Stomach (tissue), 9 donors: Measurements from ENCODE around the gene ARL5C. TPM values are rescaled to one million over a fixed set of nuclear protein-coding genes. Genes with fewer than 3 reads are reported as not detected.

Experiments used
- DNase-seq, 2 donors: peaks; one replicate each; pipeline versions ENCODE4 v3.0.0 to v3.0.0-alpha.2; 2013 to 2019
- H3K27ac ChIP-seq, 5 donors: fragments of 200-600 bp in 4 of 5; sonication (generic) in 4 of 5; one replicate each; pipeline ENCODE4 v1.5.1; 2013 to 2019; ENCODE audit warnings: mild to moderate bottlenecking in 1 of 5, moderate library complexity in 1 of 5
- H3K27me3 ChIP-seq, 3 donors: fragments of 200-600 bp; sonication (generic); one replicate each; pipeline ENCODE4 v1.5.1; 2017 to 2019; ENCODE audit warnings: mixed run types in 1 of 3
- H3K36me3 ChIP-seq, 4 donors: fragments of 200-600 bp; sonication (generic); 1 replicate in 3 of 4; 2 replicates in 1 of 4; pipeline ENCODE4 v1.5.1; 2016 to 2019
- H3K4me1 ChIP-seq, 4 donors: fragments of 200-600 bp; sonication (generic); one replicate each; pipeline ENCODE4 v1.5.1; 2016 to 2019
- H3K4me3 ChIP-seq, 4 donors: fragments of 200-600 bp; sonication (generic) in 3 of 4; one replicate each; pipeline ENCODE4 v1.5.1; 2016 to 2019; ENCODE audit warnings: mild to moderate bottlenecking in 1 of 4
- H3K9me3 ChIP-seq, 4 donors: fragments of 200-600 bp; sonication (generic); one replicate each; pipeline ENCODE4 v1.5.1; 2016 to 2019
- EP300 ChIP-seq: sonication (generic); formaldehyde crosslinking; IDR thresholded peaks from one replicate; pipeline ENCODE4 v1.6.1; 2017; ENCODE audit warnings: antibody characterized with exemption
- POLR2A ChIP-seq, 4 donors: fragments of 450-650 bp; IDR thresholded peaks; one replicate each; pipeline ENCODE4 v1.6.1; 2016; ENCODE audit warnings: antibody characterized with exemption in 4 of 4, control low read depth in 2 of 4, mild to moderate bottlenecking in 1 of 4, moderate library complexity in 1 of 4
- POLR2AphosphoS5 ChIP-seq, 3 donors: sonication (generic); formaldehyde crosslinking; IDR thresholded peaks; one replicate each; pipeline ENCODE4 v1.6.1; 2016; ENCODE audit warnings: antibody characterized with exemption in 3 of 3
- WGBS, 5 donors: extraction: QIAGEN DNeasy Blood & Tissue Kit in 3 of 5; methylation state at CpG; one replicate each; pipeline versions ENCODE4 v1.1.5 to v1.1.7; 2013 to 2018; 5-methylcytosine and 5-hydroxymethylcytosine counted together
- intact Hi-C: fragments of 100-400 bp; cut with DNase I; formaldehyde crosslinking; loops from one replicate; pipeline ENCODE4 v1.15.1; 2023; ENCODE audit warnings: low total_unique reads
- polyA plus RNA-seq, 3 donors: library from polyadenylated mRNA; stranded (reverse); fragments of 200-250 nt; gene quantifications; one replicate each; pipeline ENCODE4 v1.2.3, GENCODE V29; 2013
- total RNA-seq, 5 donors: library from RNA; depleted of rRNA; stranded (reverse); fragments of >200 nt; gene quantifications; one replicate each; pipeline versions ENCODE4 v1.1.0 to v1.2.3, GENCODE V29; 2014 to 2016
- TF ChIP-seq, protein P1 (sequence below), 7 experiments: fragments of 450-650 bp in 4 of 7; fragments of 200-600 bp in 3 of 7; sonication (generic) in 3 of 7; IDR thresholded peaks; one replicate each; pipeline ENCODE4 v1.5.1; 2016 to 2019; ENCODE audit warnings: antibody characterized with exemption in 7 of 7, control low read depth in 2 of 7, mild to moderate bottlenecking in 1 of 7
- donor health status: healthy with polysubstance abuse.
- donor health status: Bipolar disorder and iron deficiency.
- donor health status: healthy.

ARL5C gene
- total and polyA plus RNA-seq, 8 donors: not detected

DNA sequence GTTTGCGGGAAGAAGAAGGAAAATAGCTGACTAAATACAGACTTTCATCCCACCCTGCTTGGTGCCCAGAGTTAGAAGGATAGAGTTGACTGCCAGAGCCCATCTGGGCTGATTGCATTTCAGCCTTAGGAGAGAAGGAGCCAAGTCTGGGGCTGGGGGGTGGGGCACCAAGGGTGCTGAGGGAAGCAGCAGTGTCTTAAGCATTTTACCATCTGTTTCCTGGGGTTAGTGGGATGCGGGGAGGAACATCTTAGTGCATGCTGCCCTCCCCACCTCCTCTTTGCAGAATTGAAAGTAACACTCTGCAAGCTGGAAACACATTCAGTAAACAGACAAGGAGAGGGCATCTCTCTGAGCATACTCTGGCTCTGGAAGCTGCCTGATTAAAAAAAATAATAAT lies 1.5 kb upstream of the ARL5C start:
- H3K36me3 ChIP-seq: no peaks in the 10 kb centered on the region
- no peak overlapping the region for H3K27ac ChIP-seq
- no peak for TF ChIP-seq EP300
- no peak for TF ChIP-seq POLR2AphosphoS5 (IDR thresholded peaks at IDR 0.05)
- no peak for TF ChIP-seq POLR2A (IDR thresholded peaks at IDR 0.05)
- TF ChIP-seq, protein P1, sequence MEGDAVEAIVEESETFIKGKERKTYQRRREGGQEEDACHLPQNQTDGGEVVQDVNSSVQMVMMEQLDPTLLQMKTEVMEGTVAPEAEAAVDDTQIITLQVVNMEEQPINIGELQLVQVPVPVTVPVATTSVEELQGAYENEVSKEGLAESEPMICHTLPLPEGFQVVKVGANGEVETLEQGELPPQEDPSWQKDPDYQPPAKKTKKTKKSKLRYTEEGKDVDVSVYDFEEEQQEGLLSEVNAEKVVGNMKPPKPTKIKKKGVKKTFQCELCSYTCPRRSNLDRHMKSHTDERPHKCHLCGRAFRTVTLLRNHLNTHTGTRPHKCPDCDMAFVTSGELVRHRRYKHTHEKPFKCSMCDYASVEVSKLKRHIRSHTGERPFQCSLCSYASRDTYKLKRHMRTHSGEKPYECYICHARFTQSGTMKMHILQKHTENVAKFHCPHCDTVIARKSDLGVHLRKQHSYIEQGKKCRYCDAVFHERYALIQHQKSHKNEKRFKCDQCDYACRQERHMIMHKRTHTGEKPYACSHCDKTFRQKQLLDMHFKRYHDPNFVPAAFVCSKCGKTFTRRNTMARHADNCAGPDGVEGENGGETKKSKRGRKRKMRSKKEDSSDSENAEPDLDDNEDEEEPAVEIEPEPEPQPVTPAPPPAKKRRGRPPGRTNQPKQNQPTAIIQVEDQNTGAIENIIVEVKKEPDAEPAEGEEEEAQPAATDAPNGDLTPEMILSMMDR (IDR thresholded peaks at IDR 0.05): no peak
- peaks cover 17 to 41% (median 31%) of the 10 kb centered on the region in 4 donors for H3K4me1 ChIP-seq
- 40 to 54% (median 43%) methylated on average over 2 of the region's 2 CpGs for WGBS, 5 donors
- intact Hi-C loops: no loop called here
- DNase-seq: peak in 1 of 2 donors; percentile 43
- no peak overlapping the region for H3K4me3 ChIP-seq
- H3K27me3 ChIP-seq: peaks cover 0 to 10% (median 6%) of the 10 kb centered on the region in 3 donors
- no peaks in the 10 kb centered on the region for H3K9me3 ChIP-seq

DNA sequence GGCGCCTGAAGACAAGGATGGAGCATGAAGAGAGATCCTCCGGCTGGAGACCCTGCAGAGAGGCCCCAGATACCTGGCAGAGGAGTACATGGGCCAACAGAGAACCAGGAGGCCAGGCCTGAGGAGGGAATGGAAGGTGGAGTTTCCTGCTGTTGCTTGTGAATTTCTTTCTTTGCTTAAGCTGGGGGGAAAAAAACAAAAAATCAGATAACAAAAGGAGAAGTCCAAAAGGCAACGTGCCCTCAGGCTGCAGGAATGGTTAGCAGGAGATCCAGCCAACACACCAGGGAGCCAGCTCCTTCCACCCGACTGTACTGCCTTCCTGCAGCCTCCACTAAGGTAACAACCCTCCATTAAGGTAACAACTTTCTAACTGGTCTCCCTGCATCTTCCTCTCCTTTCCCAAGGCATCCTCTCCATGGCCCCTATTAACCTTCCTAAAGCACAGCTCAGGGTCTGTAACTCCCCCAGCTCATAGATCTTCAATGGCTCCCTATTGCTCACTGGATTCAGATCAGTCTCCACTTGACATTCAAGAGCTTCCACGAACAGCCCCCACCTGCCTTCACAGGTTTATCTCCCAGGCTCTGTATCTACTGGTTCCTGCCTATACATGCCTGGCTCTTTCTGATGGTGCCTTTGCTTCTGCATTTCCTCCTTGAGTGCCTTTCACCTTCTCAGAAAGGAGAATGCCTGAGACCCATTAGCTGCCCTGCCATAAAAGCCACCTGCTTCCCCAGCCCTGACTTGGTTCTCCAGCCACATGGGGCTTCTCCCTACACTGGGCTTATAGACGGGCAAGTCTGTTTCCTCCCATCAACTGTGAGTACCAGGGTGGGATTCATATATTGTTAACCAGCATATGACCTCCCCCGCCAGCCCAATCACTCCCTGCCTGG lies 725 bp upstream of the ARL5C start:
- TF ChIP-seq POLR2A (IDR thresholded peaks at IDR 0.05) (no peak), POLR2AphosphoS5 (IDR thresholded peaks at IDR 0.05) (no peak), EP300 (no peak)
- TF ChIP-seq, protein P1 (IDR thresholded peaks at IDR 0.05): no peak
- intact Hi-C loops: no loop called here
- H3K27ac ChIP-seq: no peak overlapping the region
- peaks cover 0 to 10% (median 6%) of the 10 kb centered on the region in 3 donors for H3K27me3 ChIP-seq
- no peaks in the 10 kb centered on the region for H3K36me3 ChIP-seq
- H3K9me3 ChIP-seq: no peaks in the 10 kb centered on the region
- WGBS, 5 donors: 53 to 59% (median 56%) methylated on average over 7 of the region's 7 CpGs
- peak in 1 of 2 donors; percentile 3 for DNase-seq
- peaks cover 17 to 41% (median 31%) of the 10 kb centered on the region in 4 donors for H3K4me1 ChIP-seq
- H3K4me3 ChIP-seq: no peak overlapping the region

DNA sequence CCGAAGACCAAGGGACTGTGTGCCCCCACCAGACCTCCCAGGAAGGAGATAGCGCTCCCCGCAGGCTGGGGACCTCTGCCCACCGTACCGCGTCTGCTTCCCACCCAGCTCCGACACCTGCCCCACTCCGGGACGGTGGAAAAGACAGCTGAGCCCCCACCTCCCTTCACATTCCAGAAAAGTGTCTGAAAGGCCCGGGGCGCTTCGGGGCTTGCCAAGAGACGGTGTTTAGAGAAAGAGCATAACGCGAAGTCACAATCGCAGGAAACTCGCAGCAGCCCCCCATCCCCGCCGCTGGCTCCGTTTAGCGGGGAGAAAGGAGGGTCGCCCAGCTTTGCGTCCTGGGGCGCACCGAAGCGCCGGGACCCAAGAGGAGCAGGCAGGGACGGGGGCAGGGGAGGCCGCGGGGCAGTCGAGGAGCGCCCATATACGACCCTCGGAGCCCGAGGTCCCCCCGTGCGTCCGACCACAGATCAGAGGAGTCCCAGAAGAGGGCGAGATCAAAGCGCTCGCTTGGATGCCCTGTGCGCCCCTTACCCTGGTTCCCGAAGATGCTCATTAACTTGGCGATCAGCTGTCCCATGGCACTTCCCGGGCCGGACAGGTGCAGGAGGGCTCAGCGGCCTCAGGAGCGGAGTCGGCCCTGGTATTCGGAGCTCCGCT lies 652 bp downstream of the ARL5C start:
- H3K27ac ChIP-seq: peak overlapping the region in 1 of 5 donors; percentile 65
- peak overlapping the region; percentile 46 to 55 (median 52) for H3K4me3 ChIP-seq
- no peak for TF ChIP-seq POLR2AphosphoS5 (IDR thresholded peaks at IDR 0.05)
- TF ChIP-seq, protein P1 (IDR thresholded peaks at IDR 0.05): no peak
- no peak for TF ChIP-seq POLR2A (IDR thresholded peaks at IDR 0.05)
- no peak for TF ChIP-seq EP300
- 13 to 22% (median 15%) methylated on average over 43 to 51 of the region's 51 CpGs for WGBS, 5 donors
- no peaks in the 10 kb centered on the region for H3K9me3 ChIP-seq
- DNase-seq: no peak
- H3K27me3 ChIP-seq: peaks cover 0 to 10% (median 6%) of the 10 kb centered on the region in 3 donors
- no peaks in the 10 kb centered on the region for H3K36me3 ChIP-seq
- intact Hi-C loops: no loop called here
- H3K4me1 ChIP-seq: peaks cover 17 to 41% (median 31%) of the 10 kb centered on the region in 4 donors

DNA sequence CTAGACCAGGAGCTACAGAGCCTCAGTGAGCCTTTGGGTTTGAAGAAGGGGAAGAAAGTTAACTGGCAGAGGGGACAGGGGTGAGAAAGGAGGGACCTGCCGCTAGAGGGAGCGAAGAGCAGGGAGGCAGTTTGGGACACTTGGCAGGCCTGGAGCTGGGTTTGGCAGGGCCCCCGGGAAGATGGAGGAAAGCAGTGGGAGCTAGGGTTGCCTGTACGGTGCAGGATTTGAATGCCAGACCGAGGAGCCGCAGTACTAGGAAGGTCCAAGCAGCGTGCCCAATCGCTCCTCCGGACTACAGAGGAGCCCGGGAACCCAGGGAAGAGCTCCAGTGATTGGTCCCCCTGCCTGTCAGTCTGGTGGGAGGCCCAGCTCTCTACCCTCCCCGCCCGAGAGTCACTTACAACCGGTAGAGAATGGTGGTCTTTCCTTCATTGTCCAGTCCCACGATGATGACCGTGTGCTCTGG lies 1.3 kb downstream of the ARL5C start:
- Histone ChIP-seq H3K4me1 (peaks cover 17 to 41% (median 31%) of the 10 kb centered on the region in 4 donors), H3K27me3 (peaks cover 0 to 10% (median 6%) of the 10 kb centered on the region in 3 donors), H3K9me3 (no peaks in the 10 kb centered on the region), H3K36me3 (no peaks in the 10 kb centered on the region), H3K4me3 (peak overlapping the region; percentile 46 to 55 (median 52)), H3K27ac (peak overlapping the region in 2 of 5 donors; percentile 22 to 65)
- DNase-seq: peak; percentile 93 to 94
- intact Hi-C loops: no loop called here
- no peak for TF ChIP-seq POLR2AphosphoS5 (IDR thresholded peaks at IDR 0.05)
- TF ChIP-seq, protein P1 (IDR thresholded peaks at IDR 0.05): peak in 5 of 7 experiments; percentile 75 to 89 (median 77)
- 1% methylated on average over 15 of the region's 15 CpGs for WGBS, 5 donors
